Stimulated activated CD8-positive, alpha-beta memory T cell treated with anti-CD3 and anti-CD28 coated beads, Interleukin-12 subunit alpha, Interleukin-12 subunit beta, amount 100 ng/mL, for 24 hours (primary cell): ENCODE results near the gene TBC1D1.

Experiments
- DNase-seq: peaks from one replicate; pipeline ENCODE4 v3.0.0-alpha.2; 2020; ENCODE audit errors: extremely low read depth

Gene TBC1D1

GRCh38 chr4:38049545-38050170 is 158.8 kb downstream of the TBC1D1 start:
- DNase-seq: no peak

- no peak for DNase-seq
These were observed 159.9 kb downstream of the TBC1D1 start for GRCh38 chr4:38050560-38051350.

GRCh38 chr4:38055566-38055965 is 164.7 kb downstream of the TBC1D1 start:
- DNase-seq: no peak

GRCh38 chr4:38056011-38056685 is 165.3 kb downstream of the TBC1D1 start:
- DNase-seq: no peak

- DNase-seq: no peak
These were observed 167.3 kb downstream of the TBC1D1 start for GRCh38 chr4:38058151-38058550.

GRCh38 chr4:38060829-38061431 is 170.0 kb downstream of the TBC1D1 start:
- DNase-seq: no peak

GRCh38 chr4:38062088-38062775 is 171.3 kb downstream of the TBC1D1 start:
- DNase-seq: peak; percentile 23

- no peak for DNase-seq
These were observed 171.9 kb downstream of the TBC1D1 start for GRCh38 chr4:38062776-38063097.

GRCh38 chr4:38065176-38065575 is 174.3 kb downstream of the TBC1D1 start:
- DNase-seq: no peak

GRCh38 chr4:38065900-38066299 is 175.0 kb downstream of the TBC1D1 start:
- no peak for DNase-seq

- no peak for DNase-seq
These were observed 176.6 kb downstream of the TBC1D1 start for GRCh38 chr4:38067499-38067898.

- DNase-seq: no peak
These were observed 177.2 kb downstream of the TBC1D1 start for GRCh38 chr4:38068107-38068506.

GRCh38 chr4:38069271-38069760 is 178.4 kb downstream of the TBC1D1 start:
- no peak for DNase-seq

GRCh38 chr4:38071801-38072431 is 181.0 kb downstream of the TBC1D1 start:
- no peak for DNase-seq

GRCh38 chr4:38072578-38072977 is 181.7 kb downstream of the TBC1D1 start:
- DNase-seq: no peak

GRCh38 chr4:38073596-38074234 is 182.8 kb downstream of the TBC1D1 start:
- DNase-seq: no peak

- no peak for DNase-seq
These were observed 184.7 kb downstream of the TBC1D1 start for GRCh38 chr4:38075370-38076152.

- DNase-seq: no peak
These were observed 185.3 kb downstream of the TBC1D1 start for GRCh38 chr4:38076153-38076669.

GRCh38 chr4:38077791-38078489 is 187.1 kb downstream of the TBC1D1 start:
- DNase-seq: no peak
